ENCODE data around the gene RAB1A.

The RAB1A gene

DNA sequence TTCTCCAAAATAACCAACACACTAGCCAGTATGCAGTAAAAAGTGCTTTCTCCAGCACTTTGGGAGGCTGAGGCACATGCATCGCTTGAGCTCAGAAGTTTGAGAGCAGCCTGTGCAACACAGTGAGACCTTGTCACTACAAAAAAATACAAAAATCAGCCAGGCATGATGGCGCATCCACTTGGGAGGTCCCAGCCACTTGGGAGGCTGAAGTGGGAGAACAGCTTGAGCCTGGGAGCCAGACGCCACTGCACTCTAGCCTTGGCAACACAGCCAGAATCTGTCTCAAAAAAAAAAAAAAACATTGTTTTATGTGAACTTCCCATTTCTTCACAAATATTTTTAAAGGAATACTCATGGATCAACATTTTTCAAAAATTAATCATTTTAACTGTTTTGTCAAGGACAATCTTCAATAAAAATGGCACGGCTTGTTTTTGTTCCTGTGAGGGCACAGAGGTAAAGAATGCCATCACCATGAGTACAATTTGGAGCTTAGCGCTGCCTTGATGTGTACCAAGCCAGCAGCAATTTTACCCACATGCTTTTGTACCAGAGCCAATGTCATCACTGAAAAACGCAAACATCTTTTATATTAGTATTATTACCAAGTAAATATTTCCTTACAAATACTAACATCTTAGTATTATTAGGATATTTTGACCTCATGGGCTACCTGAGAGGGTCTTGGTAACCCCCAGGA is 26.7 kb downstream of the RAB1A start:
- in situ Hi-C loops (cut with MboI; ENCODE audit: low pct_unique_long_range_greater_than_20kb, low sequenced_read_pairs): no loop called here
- DNase-seq: no peak

DNA sequence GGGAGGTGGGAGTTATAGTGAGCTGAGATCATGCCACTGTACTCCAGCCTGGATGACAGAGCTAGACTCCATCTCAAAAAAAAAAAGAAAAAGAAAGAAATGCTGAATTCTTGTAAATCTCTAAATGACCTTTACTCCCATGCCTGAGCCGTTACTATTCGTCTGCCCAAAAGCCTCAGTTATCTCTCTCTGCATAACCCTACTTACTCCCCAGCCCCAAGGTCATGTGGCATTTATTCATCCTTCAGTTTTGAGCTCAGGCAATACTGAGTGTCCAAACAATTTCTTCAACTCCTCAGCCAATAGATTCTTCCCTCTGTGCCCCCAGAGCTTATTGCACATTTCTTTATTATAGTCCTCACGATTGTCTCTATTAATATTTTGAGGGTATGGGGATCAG is 28.8 kb downstream of the RAB1A start:
- in situ Hi-C loops (cut with MboI; ENCODE audit: low pct_unique_long_range_greater_than_20kb, low sequenced_read_pairs): no loop called here
- no peak for DNase-seq

DNA sequence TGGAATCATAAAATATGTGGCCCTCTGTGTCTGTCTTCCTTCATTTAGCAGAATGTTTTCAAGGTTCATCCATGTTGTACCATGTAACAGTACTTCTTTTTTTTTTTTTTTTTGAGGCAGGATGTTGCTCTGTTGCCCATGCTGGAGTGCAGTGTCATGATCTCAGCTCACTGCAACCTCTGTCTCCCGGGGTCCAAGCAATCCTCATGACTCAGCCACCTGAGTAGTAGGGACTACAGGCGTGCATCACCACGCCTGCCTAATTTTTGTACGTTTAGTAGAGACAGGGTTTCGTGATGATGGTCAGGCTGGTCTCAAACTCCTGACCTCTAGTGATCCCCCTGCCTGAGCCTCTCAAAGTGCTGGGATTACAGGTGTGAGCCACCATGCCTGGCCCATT is 31.2 kb downstream of the RAB1A start:
- no peak for DNase-seq
- in situ Hi-C loops (cut with MboI; ENCODE audit: low pct_unique_long_range_greater_than_20kb, low sequenced_read_pairs): no loop called here

DNA sequence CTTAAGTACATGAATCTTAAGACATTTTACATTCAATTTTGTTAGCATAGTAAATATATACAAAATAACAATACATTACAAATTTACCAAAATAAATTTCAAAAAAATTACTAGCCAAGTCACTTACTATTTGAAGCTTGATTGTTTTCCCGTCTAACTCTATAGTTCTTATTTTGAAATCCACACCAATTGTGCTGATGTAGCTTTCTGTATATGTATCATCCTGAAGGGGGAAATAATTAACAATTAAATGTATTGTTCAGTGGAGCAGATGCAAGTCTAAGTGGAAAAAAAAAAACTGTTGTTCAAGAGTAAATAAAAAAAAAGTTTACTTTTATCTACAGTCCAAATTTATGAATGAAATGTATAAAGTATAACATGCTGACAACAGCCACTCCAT is 32.1 kb downstream of the RAB1A start:
- no peak for DNase-seq
- in situ Hi-C loops (cut with MboI; ENCODE audit: low pct_unique_long_range_greater_than_20kb, low sequenced_read_pairs): no loop called here

DNA sequence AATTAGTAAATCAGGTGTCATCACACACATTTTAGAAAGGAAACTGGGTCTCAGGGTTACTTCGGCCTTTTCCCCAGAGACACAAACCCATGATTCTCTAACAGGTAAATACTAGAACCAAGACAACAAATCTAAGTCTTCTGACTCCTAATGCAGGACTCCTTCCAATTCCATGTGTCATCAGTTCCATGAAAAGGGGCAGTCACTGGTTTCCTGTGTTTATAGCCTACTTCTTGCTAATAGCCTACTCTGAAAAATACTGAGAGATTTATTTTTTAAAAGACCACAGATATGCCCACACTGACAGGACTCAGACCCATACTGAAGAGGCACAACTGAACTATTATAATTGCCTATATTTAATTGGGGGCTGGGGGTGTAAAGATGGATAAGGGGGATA is 33.0 kb downstream of the RAB1A start:
- no peak for DNase-seq

DNA sequence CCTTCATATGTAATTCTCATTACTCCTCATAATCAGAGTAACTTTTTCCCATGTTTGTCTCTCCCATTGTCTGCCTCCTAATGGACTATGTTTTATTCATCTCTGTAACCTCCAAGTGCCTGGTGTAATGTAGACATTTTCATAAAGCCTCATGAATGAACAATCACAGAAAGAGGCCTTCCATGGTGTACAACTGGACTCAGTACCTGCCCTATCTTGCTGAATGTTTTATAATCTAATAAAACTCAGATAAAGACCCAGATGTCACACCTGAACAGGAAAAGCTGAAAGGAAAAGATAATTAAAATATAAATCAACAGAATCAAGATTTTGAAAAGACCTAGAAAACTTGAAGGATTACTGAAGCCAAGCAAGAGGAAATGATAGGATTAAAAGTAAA is 36.7 kb downstream of the RAB1A start:
- in situ Hi-C loops (cut with MboI; ENCODE audit: low pct_unique_long_range_greater_than_20kb, low sequenced_read_pairs): no loop called here
- no peak for DNase-seq

More for the DNA sequence above, 33.0 kb downstream of the RAB1A start:
- in situ Hi-C loops (cut with MboI; ENCODE audit: low pct_unique_long_range_greater_than_20kb, low sequenced_read_pairs): no loop called here

DNA sequence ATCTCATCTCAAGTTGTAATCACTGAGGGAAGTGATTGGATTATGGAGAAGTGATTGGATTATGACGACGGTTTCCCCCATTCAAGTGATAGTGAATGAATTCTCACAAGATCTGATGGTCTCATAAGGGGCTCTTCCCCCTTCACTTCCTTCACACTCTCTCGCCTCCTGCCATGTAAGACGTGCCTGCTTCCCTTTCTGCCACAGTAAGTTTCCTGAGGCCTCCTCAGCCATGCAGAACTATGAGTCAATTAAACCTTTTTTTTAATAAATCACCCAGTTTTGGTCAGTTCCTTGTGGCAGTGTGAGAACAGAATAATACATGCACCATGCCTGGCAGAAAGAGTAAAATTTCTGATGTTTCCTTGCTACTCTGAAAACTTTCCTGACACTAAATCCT is 37.1 kb downstream of the RAB1A start:
- no peak for DNase-seq
- in situ Hi-C loops (cut with MboI; ENCODE audit: low pct_unique_long_range_greater_than_20kb, low sequenced_read_pairs): no loop called here

- in situ Hi-C loops (cut with MboI; ENCODE audit: low pct_unique_long_range_greater_than_20kb, low sequenced_read_pairs): no loop called here
- no peak for DNase-seq
These were observed 44.8 kb downstream of the RAB1A start for GRCh38 chr2:65085148-65085547.

DNA sequence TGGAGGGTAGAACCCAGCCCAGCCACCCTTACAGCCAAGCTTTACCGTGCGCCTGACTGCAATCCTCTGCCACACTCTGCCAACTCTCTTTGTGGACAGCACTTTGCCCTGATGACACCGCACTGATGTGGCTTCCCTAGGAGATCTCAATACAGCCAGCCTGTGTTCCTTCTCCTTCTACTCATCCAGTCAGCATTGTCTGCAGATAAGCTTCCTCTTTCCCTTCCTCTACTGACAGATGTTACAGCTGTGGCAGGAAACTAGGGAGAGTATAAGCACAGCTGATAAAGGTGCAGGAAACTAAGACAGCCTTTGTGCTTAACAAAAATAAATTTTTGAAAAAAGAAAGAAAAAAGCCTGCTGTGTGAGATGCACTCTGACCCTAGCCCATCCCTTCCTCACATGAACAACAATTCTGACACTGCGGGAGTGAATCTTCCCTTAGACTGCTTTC is 48.6 kb downstream of the RAB1A start:
- peak; percentile 98 for DNase-seq
- in situ Hi-C loops (cut with MboI; ENCODE audit: low pct_unique_long_range_greater_than_20kb, low sequenced_read_pairs): no loop called here

GRCh38 chr2:65079017-65079416 is 50.9 kb downstream of the RAB1A start:
- no peak for DNase-seq
- in situ Hi-C loops (cut with MboI; ENCODE audit: low pct_unique_long_range_greater_than_20kb, low sequenced_read_pairs): loop anchor here (10.0 kb wide), 1 partner anchor 86 kb away; no protein-coding TSS in a partner anchor

DNA sequence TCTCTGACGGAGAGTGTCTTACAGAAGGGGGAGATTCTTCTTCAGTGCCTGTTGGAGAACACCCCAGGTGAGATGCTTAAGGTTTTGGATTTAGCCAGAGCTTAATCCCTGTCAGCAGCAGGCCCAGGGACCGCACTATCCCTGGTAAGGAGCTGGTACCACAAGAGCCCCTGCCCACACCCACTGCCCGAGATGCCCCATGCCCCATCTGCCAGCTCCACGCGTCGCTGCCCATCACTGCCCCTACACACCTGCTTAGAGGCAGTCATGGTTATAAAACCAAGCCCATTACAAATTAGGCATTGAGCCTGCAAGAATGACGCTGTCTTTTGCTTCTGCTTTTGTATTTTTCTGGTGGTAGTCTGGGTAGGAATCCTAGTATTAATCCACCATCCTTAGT is 52.0 kb downstream of the RAB1A start:
- in situ Hi-C loops (cut with MboI; ENCODE audit: low pct_unique_long_range_greater_than_20kb, low sequenced_read_pairs): loop anchor here (10.0 kb wide), 1 partner anchor 87 kb away; no protein-coding TSS in a partner anchor
- no peak for DNase-seq

GRCh38 chr2:65076345-65076710 is 53.6 kb downstream of the RAB1A start:
- in situ Hi-C loops (cut with MboI; ENCODE audit: low pct_unique_long_range_greater_than_20kb, low sequenced_read_pairs): loop anchor here (10.0 kb wide), 1 partner anchor 88 kb away; no protein-coding TSS in a partner anchor
- no peak for DNase-seq

DNA sequence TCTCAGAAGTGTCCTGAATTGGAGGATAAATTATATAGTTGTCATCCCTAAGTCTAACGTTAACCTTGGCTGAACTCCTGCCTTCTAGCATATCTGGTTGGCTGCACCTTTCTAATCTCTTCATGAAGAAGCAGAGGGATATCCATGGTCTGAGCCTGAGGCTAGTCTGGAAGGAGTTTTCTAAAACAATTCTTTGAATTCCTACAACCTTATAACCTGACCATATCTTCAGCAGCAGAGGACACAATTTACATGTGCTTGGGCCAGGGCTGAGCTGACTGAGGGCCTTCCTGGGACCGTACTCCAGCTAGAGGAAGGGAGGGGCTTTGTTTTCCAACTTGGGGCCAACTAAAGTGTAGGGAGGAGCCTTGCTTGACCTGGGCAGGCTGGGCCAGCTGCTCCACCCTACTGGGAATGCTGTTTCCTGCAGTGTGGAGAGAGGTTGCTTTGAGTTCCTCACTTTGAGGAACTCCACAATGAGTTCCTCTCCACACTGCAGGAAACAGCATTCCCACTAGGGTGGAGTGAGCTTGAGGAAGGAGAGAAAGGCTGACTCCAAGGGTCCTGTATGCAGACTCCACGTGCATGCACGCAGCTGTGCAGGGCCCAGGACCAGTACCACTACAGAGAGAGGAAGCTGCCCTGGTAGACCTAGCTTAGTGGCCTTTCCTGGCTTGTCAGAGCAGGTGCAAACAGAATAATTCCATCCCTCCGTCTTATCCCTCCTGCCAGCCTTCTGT is 54.1 kb downstream of the RAB1A start:
- DNase-seq: no peak
- in situ Hi-C loops (cut with MboI; ENCODE audit: low pct_unique_long_range_greater_than_20kb, low sequenced_read_pairs): loop anchor here (10.0 kb wide), 1 partner anchor 89 kb away; no protein-coding TSS in a partner anchor

GRCh38 chr2:65075176-65075575 is 54.7 kb downstream of the RAB1A start:
- DNase-seq: no peak
- in situ Hi-C loops (cut with MboI; ENCODE audit: low pct_unique_long_range_greater_than_20kb, low sequenced_read_pairs): loop anchor here (10.0 kb wide), 1 partner anchor 90 kb away; no protein-coding TSS in a partner anchor

DNA sequence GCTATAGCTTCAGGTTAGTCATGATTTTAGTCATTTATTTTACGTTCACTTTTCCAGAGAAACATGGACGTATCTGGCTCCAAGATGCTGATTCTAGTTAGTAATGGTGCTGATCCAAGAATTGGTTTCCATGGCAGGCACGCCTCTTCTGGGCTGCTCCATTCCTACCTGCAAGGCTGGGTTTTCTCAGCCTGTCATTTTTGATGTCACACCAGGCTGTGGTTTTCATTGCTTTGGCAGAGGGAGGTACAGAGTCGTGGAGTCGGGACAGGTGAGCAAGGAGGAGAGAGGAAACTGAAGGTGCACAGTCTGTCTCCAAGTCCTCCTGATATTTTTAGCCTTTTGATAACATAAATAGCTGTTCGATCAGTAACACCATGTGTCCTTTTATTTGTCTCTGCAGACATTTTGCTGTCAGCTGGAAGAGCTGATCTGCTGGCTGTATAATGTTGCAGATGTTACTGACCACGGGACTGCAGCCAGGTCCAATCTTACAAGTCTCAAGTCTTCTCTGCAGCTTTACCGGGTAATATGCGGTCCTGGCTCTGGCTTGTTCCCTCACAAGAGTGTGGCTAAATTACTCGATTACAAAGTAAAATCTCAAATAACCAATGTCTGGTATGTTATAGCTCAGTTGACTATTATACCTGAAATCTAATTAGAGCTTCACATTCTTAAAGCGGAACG is 55.9 kb downstream of the RAB1A start:
- in situ Hi-C loops (cut with MboI; ENCODE audit: low pct_unique_long_range_greater_than_20kb, low sequenced_read_pairs): loop anchor here (10.0 to 25.0 kb wide), 2 partner anchors 91 to 488 kb away; no protein-coding TSS in a partner anchor
- DNase-seq: no peak

- in situ Hi-C loops (cut with MboI; ENCODE audit: low pct_unique_long_range_greater_than_20kb, low sequenced_read_pairs): loop anchor here (10.0 to 25.0 kb wide), 2 partner anchors 92 to 490 kb away; no protein-coding TSS in a partner anchor
- DNase-seq: no peak
These were observed 57.5 kb downstream of the RAB1A start for GRCh38 chr2:65072181-65072970.

DNA sequence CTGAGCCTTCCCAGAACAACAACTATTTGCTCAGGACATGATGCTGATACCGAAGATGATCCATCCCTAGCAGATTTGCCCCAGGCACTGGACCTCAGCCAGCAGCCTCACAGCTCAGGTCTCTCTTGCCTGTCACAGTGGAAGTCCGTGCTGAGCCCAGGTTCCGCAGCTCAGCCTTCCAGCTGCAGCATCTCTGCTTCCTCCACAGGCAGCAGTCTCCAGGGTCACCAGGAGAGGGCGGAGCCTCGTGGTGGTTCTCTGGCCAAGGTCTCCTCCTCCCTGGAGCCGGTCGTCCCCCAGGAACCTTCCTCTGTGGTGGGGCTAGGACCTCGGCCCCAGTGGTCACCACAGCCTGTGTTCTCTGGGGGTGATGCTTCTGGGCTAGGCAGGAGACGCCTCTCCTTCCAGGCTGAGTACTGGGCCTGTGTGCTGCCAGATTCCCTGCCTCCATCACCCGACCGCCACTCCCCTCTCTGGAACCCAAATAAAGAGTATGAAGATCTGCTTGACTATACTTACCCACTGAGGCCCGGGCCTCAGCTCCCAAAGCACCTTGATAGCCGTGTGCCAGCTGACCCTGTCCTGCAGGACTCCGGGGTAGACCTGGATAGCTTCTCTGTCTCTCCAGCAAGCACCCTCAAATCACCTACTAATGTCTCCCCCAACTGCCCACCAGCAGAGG is 58.3 kb downstream of the RAB1A start:
- in situ Hi-C loops (cut with MboI; ENCODE audit: low pct_unique_long_range_greater_than_20kb, low sequenced_read_pairs): loop anchor here (10.0 to 25.0 kb wide), 2 partner anchors 93 to 491 kb away; no protein-coding TSS in a partner anchor
- no peak for DNase-seq

DNA sequence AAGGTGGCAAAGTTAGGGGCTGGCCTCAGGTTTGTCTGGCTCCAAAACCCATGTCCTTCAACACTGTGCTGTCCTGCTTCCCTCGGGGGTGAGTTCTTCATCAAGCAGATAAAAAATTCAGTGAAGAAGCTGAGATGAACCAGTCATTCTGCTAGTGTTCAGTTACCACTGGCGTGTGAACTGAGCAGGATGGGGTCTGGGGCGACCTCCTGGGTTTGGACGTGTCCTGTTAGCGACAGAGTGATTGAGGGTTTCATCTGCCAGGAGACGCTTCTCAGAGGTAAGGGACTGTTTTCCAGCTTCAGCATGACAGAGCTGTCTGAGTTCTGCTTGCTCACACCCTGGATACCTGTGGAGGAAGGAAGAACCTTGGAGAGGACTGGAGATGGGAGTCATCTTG is 59.0 kb downstream of the RAB1A start:
- in situ Hi-C loops (cut with MboI; ENCODE audit: low pct_unique_long_range_greater_than_20kb, low sequenced_read_pairs): loop anchor here (10.0 to 25.0 kb wide), 2 partner anchors 94 to 491 kb away; no protein-coding TSS in a partner anchor
- DNase-seq: no peak

All from KBM-7 (cell line).